H9 (cell line): Measurements from ENCODE around the gene TBX15. TPM values are rescaled to one million over a fixed set of nuclear protein-coding genes. Genes with fewer than 3 reads are reported as not detected.

ENCODE experiments used
- DNase-seq: peaks from one replicate; pipeline ENCODE4 v3.0.0-alpha.2; 2017
- H2AFZ ChIP-seq: one replicate; pipeline ENCODE4 v1.6.1; 2013; ENCODE audit warnings: mild to moderate bottlenecking, low read length, control low read depth, moderate library complexity
- H2AK5ac ChIP-seq: 2 replicates; pipeline ENCODE4 v1.6.1; 2013; ENCODE audit warnings: low read length, control low read depth, mixed read lengths; ENCODE audit not compliant: insufficient read length
- H2BK120ac ChIP-seq: one replicate; pipeline ENCODE4 v1.6.1; 2013; ENCODE audit warnings: low read depth, mild to moderate bottlenecking, low read length, control low read depth, inconsistent platforms; ENCODE audit not compliant: poor library complexity, severe bottlenecking
- H2BK12ac ChIP-seq: 2 replicates; pipeline ENCODE4 v1.6.1; 2013; ENCODE audit warnings: low read length, control low read depth, mixed read lengths, low read depth; ENCODE audit not compliant: insufficient read length
- H2BK15ac ChIP-seq: 2 replicates; pipeline ENCODE4 v1.6.1; 2013; ENCODE audit warnings: low read depth, low read length, control low read depth
- H2BK20ac ChIP-seq: one replicate; pipeline ENCODE4 v1.6.1; 2013; ENCODE audit warnings: low read depth, mild to moderate bottlenecking, low read length, control low read depth, inconsistent platforms; ENCODE audit not compliant: poor library complexity, severe bottlenecking
- H2BK5ac ChIP-seq: 2 replicates; pipeline ENCODE4 v1.6.1; 2013; ENCODE audit warnings: low read length, control low read depth, mixed read lengths; ENCODE audit not compliant: insufficient read length
- H3K14ac ChIP-seq: 2 replicates; pipeline ENCODE4 v1.6.1; 2013; ENCODE audit warnings: low read length, control low read depth; ENCODE audit not compliant: insufficient read depth
- H3K18ac ChIP-seq: 2 replicates; pipeline ENCODE4 v1.6.1; 2013; ENCODE audit warnings: low read depth, mild to moderate bottlenecking, mixed read lengths, low read length, control low read depth; ENCODE audit not compliant: insufficient read length
- H3K23ac ChIP-seq: 2 replicates; pipeline ENCODE4 v1.6.1; 2013; ENCODE audit warnings: low read length, control low read depth, mixed read lengths, low read depth; ENCODE audit not compliant: insufficient read length
- H3K23me2 ChIP-seq: 2 replicates; pipeline ENCODE4 v1.6.1; 2013; ENCODE audit warnings: low read depth, mild to moderate bottlenecking, mixed read lengths, low read length, control low read depth; ENCODE audit not compliant: insufficient read length, poor library complexity, severe bottlenecking
- H3K27ac ChIP-seq: 2 replicates; pipeline ENCODE4 v1.5.1; 2013; ENCODE audit warnings: low read length, control low read depth, mixed read lengths, low read depth; ENCODE audit not compliant: insufficient read length
- H3K27me3 ChIP-seq: 2 replicates; pipeline ENCODE4 v1.6.1; 2013; ENCODE audit warnings: low read length, control low read depth, inconsistent platforms; ENCODE audit not compliant: insufficient read depth
- H3K4ac ChIP-seq: 2 replicates; pipeline ENCODE4 v1.6.1; 2013; ENCODE audit warnings: low read depth, mild to moderate bottlenecking, control low read depth, inconsistent platforms, low read length, moderate library complexity
- H3K4me1 ChIP-seq: 2 replicates; pipeline ENCODE4 v1.6.1; 2013; ENCODE audit warnings: low read length, control low read depth, inconsistent platforms; ENCODE audit not compliant: insufficient read depth
- H3K4me2 ChIP-seq: 2 replicates; pipeline ENCODE4 v1.6.1; 2013; ENCODE audit warnings: low read length, control low read depth, mixed read lengths; ENCODE audit not compliant: insufficient read length, insufficient read depth
- H3K56ac ChIP-seq: 2 replicates; pipeline ENCODE4 v1.6.1; 2013; ENCODE audit warnings: low read depth, mild to moderate bottlenecking, mixed read lengths, low read length, control low read depth; ENCODE audit not compliant: insufficient read length
- H3K79me1 ChIP-seq: 2 replicates; pipeline ENCODE4 v1.6.1; 2013; ENCODE audit warnings: low read depth, mild to moderate bottlenecking, moderate library complexity, low read length, control low read depth, inconsistent platforms; ENCODE audit not compliant: insufficient read depth, poor library complexity, severe bottlenecking
- H3K79me2 ChIP-seq: 2 replicates; pipeline ENCODE4 v1.6.1; 2013; ENCODE audit warnings: low read length, control low read depth, inconsistent platforms; ENCODE audit not compliant: insufficient read depth
- H3K9ac ChIP-seq: 2 replicates; pipeline ENCODE4 v1.6.1; 2013; ENCODE audit warnings: low read length, control low read depth, mixed read lengths; ENCODE audit not compliant: insufficient read length; ENCODE audit errors: extremely low read depth
- H3K9me3 ChIP-seq: one replicate; pipeline ENCODE4 v1.6.1; 2013; ENCODE audit warnings: low read depth, low read length, inconsistent platforms; ENCODE audit not compliant: control insufficient read depth
- H3T11ph ChIP-seq: one replicate; pipeline ENCODE4 v1.6.1; 2013; ENCODE audit warnings: mild to moderate bottlenecking, low read length, control low read depth, inconsistent platforms
- H4K20me1 ChIP-seq: one replicate; pipeline ENCODE4 v1.6.1; 2013; ENCODE audit not compliant: control insufficient read depth, insufficient read length, insufficient read depth
- H4K5ac ChIP-seq: 2 replicates; pipeline ENCODE4 v1.6.1; 2013; ENCODE audit warnings: low read depth, mild to moderate bottlenecking, mixed read lengths, low read length, control low read depth; ENCODE audit not compliant: insufficient read length
- H4K8ac ChIP-seq: replicated peaks from 2 replicates; pipeline ENCODE4 v1.6.1; 2013; ENCODE audit warnings: low read length, control low read depth, mixed read lengths, low read depth; ENCODE audit not compliant: insufficient read length
- H4K91ac ChIP-seq: 2 replicates; pipeline ENCODE4 v1.6.1; 2013; ENCODE audit warnings: low read depth, mild to moderate bottlenecking, moderate library complexity, mixed read lengths, low read length, control low read depth; ENCODE audit not compliant: insufficient read length
- H3K27ac Mint-ChIP-seq, 3 experiments: 2 replicates in 2 of 3; 3 replicates in 1 of 3; pipeline ENCODE4 v1.8.0; 2020 to 2021; ENCODE audit warnings: mixed read lengths in 3 of 3, mild to moderate bottlenecking in 1 of 3, moderate library complexity in 1 of 3
- H3K27me3 Mint-ChIP-seq: 2 replicates; pipeline ENCODE4 v1.8.0; 2021; ENCODE audit warnings: low read depth, mild to moderate bottlenecking, moderate library complexity, mixed read lengths
- H3K36me3 Mint-ChIP-seq, 3 experiments: 2 replicates in 2 of 3; 3 replicates in 1 of 3; pipeline ENCODE4 v1.8.0; 2020 to 2021; ENCODE audit warnings: low read depth in 3 of 3, mixed read lengths in 3 of 3; ENCODE audit not compliant: insufficient read depth in 1 of 3
- H3K4me1 Mint-ChIP-seq, 2 experiments: 2 replicates each; pipeline ENCODE4 v1.8.0; 2020; ENCODE audit warnings: mixed read lengths in 2 of 2
- H3K4me3 Mint-ChIP-seq, 2 experiments: 2 replicates in 1 of 2; 3 replicates in 1 of 2; pipeline ENCODE4 v1.8.0; 2020 to 2021; ENCODE audit warnings: mild to moderate bottlenecking in 2 of 2, mixed read lengths in 2 of 2, moderate library complexity in 1 of 2
- H3K9me3 Mint-ChIP-seq, 2 experiments: 2 replicates in 1 of 2; 3 replicates in 1 of 2; pipeline ENCODE4 v1.8.0; 2020; ENCODE audit warnings: mild to moderate bottlenecking in 2 of 2, mixed read lengths in 2 of 2, moderate library complexity in 1 of 2
- CTCF ChIP-seq: fragments of 200-600 bp; sonication (generic); conservative IDR thresholded peaks from 3 replicates; pipeline ENCODE4 v1.8.0; 2021; ENCODE audit warnings: antibody characterized with exemption, mild to moderate bottlenecking
- whole genome bisulfite sequencing: extraction: QIAGEN DNeasy Blood & Tissue Kit; methylation state at CpG from one replicate; pipeline ENCODE4 v1.1.7; 2013; ENCODE audit warnings: missing lambda C conversion rate, low lambda C conversion rate, mixed read lengths; ENCODE audit not compliant: insufficient read length; ENCODE audit errors: extremely low coverage; 5-methylcytosine and 5-hydroxymethylcytosine counted together
- total RNA-seq: library from RNA; stranded (reverse); gene quantifications from 2 replicates; pipeline ENCODE4 v1.2.1, GENCODE V29; 2021

TBX15 gene
- total RNA-seq, 1 experiment from 2014 or later, result 0.07 TPM

DNA sequence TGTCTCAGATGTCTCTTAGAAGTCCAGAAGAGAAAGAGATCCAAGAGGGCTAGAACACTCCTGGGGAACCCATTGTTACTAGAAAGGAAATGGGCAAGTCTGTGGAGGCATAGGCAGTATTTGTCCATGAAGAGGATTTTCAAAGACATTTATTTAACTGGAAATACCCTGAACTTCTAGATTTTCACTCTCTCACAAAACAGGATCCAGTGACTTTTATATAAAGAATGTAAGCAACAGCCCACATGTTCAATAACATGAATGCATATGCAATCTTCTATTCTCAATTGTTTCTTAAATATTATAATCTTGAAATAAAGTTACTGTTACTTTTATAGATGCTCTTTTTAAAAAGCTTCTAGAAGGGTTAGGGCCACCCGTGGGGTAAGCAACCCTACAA lies 53.4 kb downstream of the TBX15 start:
- Histone ChIP-seq H3K27me3 (no peaks in the 10 kb centered on the region), H3K9ac (no peak overlapping the region), H3K79me1 (no peaks in the 10 kb centered on the region), H2BK120ac (no peak overlapping the region), H3K14ac (no peak overlapping the region), H4K8ac (no peak overlapping the region), H3K18ac (no peak overlapping the region), H2BK15ac (no peak overlapping the region), H4K5ac (no peak overlapping the region), H3K9me3 (no peaks in the 10 kb centered on the region), H2BK5ac (no peak overlapping the region), H3T11ph (no peak overlapping the region), H3K4ac (no peak overlapping the region), H2AFZ (no peak overlapping the region), H2BK12ac (no peak overlapping the region), H3K79me2 (no peaks in the 10 kb centered on the region), H3K4me1 (no peaks in the 10 kb centered on the region; the same call in 1 of the 2 replicates), H3K23ac (no peak overlapping the region), H2BK20ac (no peak overlapping the region), H3K4me2 (no peak overlapping the region), H3K23me2 (no peaks in the 10 kb centered on the region), H4K91ac (no peak overlapping the region), H3K56ac (no peak overlapping the region), H2AK5ac (no peak overlapping the region), H4K20me1 (no peaks in the 10 kb centered on the region), H3K27ac (no peak overlapping the region)
- no peak overlapping the region for H3K4me3 Mint-ChIP-seq
- no CpG with 5 or more reads among the region's 1 CpG for WGBS
- no peak for TF ChIP-seq CTCF
- no peaks in the 10 kb centered on the region for H3K9me3 Mint-ChIP-seq
- no peak overlapping the region for H3K27ac Mint-ChIP-seq
- H3K27me3 Mint-ChIP-seq, result no peaks in the 10 kb centered on the region; the same call in 1 of the 2 replicates
- H3K4me1 Mint-ChIP-seq, result peaks cover 12% of the 10 kb centered on the region in 2 experiments
- no peaks in the 10 kb centered on the region for H3K36me3 Mint-ChIP-seq
- DNase-seq, result no peak
